Left lung (tissue), 10 donors: ENCODE results near the gene GALNTL6. TPM values are rescaled to one million over a fixed set of nuclear protein-coding genes. Genes with fewer than 3 reads are reported as not detected.

ENCODE experiments used
- ATAC-seq: fragments of 200-7000 bp; cut with Tn5 transposase; one replicate; pipeline ENCODE4 v1.9.1; 2020; ENCODE audit warnings: moderate library complexity
- DNase-seq, 4 donors: peaks; one replicate each; pipeline ENCODE4 v3.0.0-alpha.2; 2013 to 2020
- H3K27ac ChIP-seq, 2 donors: fragments of 200-600 bp; sonication (generic) in 1 of 2; one replicate each; pipeline versions ENCODE4 v1.5.0 to v1.8.0; 2020 to 2021
- H3K27me3 ChIP-seq, 2 donors: fragments of 200-600 bp; sonication (generic) in 1 of 2; one replicate each; pipeline versions ENCODE4 v1.5.0 to v1.8.0; 2020 to 2021
- H3K36me3 ChIP-seq, 2 donors: fragments of 200-600 bp; sonication (generic) in 1 of 2; one replicate each; pipeline versions ENCODE4 v1.5.0 to v1.8.0; 2020 to 2021
- H3K4me1 ChIP-seq, 2 donors: fragments of 200-600 bp; one replicate each; pipeline ENCODE4 v1.8.0; 2021
- H3K4me3 ChIP-seq, 2 donors: fragments of 200-600 bp; sonication (generic) in 1 of 2; one replicate each; pipeline versions ENCODE4 v1.5.0 to v1.8.0; 2020 to 2021; ENCODE audit warnings: mild to moderate bottlenecking in 1 of 2
- H3K9me3 ChIP-seq, 2 donors: fragments of 200-600 bp; sonication (generic) in 1 of 2; one replicate each; pipeline versions ENCODE4 v1.5.0 to v1.8.0; 2020 to 2021
- CTCF ChIP-seq, 2 donors: fragments of 200-600 bp; sonication (generic) in 1 of 2; IDR thresholded peaks; one replicate each; pipeline versions ENCODE4 v1.5.0 to v1.8.0; 2021; ENCODE audit warnings: antibody characterized with exemption in 2 of 2
- intact Hi-C, 2 donors: fragments of 100-400 bp; cut with DNase I; formaldehyde crosslinking; loops; one replicate each; pipeline versions ENCODE4 v1.11.2 to v1.14.2; 2022
- polyA plus RNA-seq, 6 donors: library from polyadenylated mRNA; unstranded; fragments of 120-200 nt; gene quantifications; one replicate each; pipeline ENCODE4 v1.2.1, GENCODE V29; 2013; ENCODE audit not compliant: insufficient read length in 6 of 6
- total RNA-seq, 2 donors: library from RNA; stranded (reverse); fragmentation: NEBNext Ultra II Directional; extraction: Animal tissue kit (Norgen Biotek cat#: 25700); gene quantifications; one replicate each; pipeline ENCODE4 v1.2.1, GENCODE V29; 2021
- donor health status: DM: no; HTN: yes; CAD: no.
- donor health status: DM: no; HTN: no; CAD: no.

Gene GALNTL6
- total and polyA plus RNA-seq, 8 donors = 0.11 to 0.16 (median 0.13) TPM; not detected in 5

DNA sequence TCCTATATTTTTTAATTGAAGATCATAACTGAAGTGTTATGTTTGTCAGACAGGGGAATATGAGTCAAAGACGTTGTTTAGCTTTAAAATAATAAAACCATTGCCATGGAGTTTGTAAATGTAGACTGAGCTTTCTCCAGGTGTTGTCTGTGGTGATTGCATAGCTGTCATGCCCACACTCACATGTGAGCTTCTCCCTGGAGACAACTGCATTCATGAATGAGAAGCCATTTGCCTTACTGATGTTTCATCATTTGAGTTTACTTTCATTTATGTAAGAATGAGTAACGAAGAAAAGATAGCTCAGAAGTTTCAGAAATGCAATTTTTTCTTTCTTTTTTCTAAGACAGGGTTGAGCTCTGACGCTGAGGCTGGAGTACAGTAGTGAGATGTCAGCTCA is 339.1 kb downstream of the GALNTL6 start:
- Histone ChIP-seq H3K27me3 (no peaks in the 10 kb centered on the region), H3K27ac (no peak overlapping the region), H3K36me3 (no peaks in the 10 kb centered on the region), H3K4me1 (no peaks in the 10 kb centered on the region), H3K9me3 (no peaks in the 10 kb centered on the region), H3K4me3 (no peak overlapping the region)
- no peak for TF ChIP-seq CTCF (IDR thresholded peaks at IDR 0.05)
- intact Hi-C loops = no loop called here
- ATAC-seq (no peak), DNase-seq (no peak)

GRCh38 chr4:172153719-172154118 is 340.5 kb downstream of the GALNTL6 start:
- H3K9me3 ChIP-seq = no peaks in the 10 kb centered on the region
- no peaks in the 10 kb centered on the region for H3K36me3 ChIP-seq
- ATAC-seq (no peak), DNase-seq (no peak)
- no peak overlapping the region for H3K27ac ChIP-seq
- no peak for TF ChIP-seq CTCF (IDR thresholded peaks at IDR 0.05)
- intact Hi-C loops = no loop called here
- H3K4me3 ChIP-seq = no peak overlapping the region
- H3K27me3 ChIP-seq = no peaks in the 10 kb centered on the region
- no peaks in the 10 kb centered on the region for H3K4me1 ChIP-seq

DNA sequence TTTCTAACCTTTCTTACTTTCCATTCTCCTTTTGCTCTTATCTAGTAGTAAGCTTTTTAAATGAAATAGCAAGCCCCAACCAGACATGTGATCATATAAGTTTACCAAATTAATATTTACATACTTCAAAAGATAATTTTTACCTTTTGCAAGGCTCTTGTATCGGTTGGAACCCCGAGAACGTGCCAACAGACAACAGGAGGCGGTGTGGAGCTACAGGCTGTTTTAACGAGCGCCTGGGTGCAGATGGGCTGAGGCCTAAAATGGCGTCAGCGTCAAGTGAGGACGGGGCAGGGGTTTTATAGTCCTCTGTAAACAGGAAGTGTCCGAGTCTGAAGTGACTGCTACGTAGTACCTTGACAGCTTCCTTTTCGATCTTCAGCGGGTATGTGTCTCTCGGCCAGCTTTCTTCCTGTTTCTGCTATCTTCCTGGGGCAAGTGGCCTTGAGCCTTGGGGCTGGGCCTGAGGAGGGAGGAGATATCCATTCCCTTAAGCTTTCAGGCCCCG is 342.7 kb downstream of the GALNTL6 start:
- Histone ChIP-seq H3K4me3 (no peak overlapping the region), H3K36me3 (no peaks in the 10 kb centered on the region), H3K9me3 (no peaks in the 10 kb centered on the region), H3K27ac (no peak overlapping the region), H3K4me1 (no peaks in the 10 kb centered on the region), H3K27me3 (no peaks in the 10 kb centered on the region)
- no peak for TF ChIP-seq CTCF (IDR thresholded peaks at IDR 0.05)
- no peak for DNase-seq
- intact Hi-C loops = no loop called here
- no peak for ATAC-seq

DNA sequence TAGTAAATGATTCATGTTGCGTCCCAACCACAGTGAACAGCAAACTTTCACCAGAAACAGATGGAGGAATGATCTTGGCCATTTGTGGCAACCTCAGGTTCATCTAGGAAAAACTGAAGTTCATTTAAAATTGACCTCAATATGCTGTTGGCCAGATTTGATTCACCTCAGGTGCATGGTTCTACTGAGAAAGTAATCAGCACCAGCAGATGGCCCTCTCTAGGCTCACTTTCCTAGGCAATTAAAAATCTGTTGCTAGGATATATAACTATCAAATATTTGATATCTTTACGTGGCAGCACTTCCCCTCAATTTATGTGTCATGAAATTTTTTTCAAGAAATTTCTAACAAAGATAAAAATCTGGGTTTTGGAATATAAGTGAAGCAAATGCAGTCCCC is 344.7 kb downstream of the GALNTL6 start:
- H3K27me3 ChIP-seq = no peaks in the 10 kb centered on the region
- no peaks in the 10 kb centered on the region for H3K4me1 ChIP-seq
- TF ChIP-seq CTCF (IDR thresholded peaks at IDR 0.05) = no peak
- DNase-seq (no peak), ATAC-seq (no peak)
- no peaks in the 10 kb centered on the region for H3K9me3 ChIP-seq
- intact Hi-C loops = no loop called here
- no peak overlapping the region for H3K27ac ChIP-seq
- no peak overlapping the region for H3K4me3 ChIP-seq
- H3K36me3 ChIP-seq = no peaks in the 10 kb centered on the region

DNA sequence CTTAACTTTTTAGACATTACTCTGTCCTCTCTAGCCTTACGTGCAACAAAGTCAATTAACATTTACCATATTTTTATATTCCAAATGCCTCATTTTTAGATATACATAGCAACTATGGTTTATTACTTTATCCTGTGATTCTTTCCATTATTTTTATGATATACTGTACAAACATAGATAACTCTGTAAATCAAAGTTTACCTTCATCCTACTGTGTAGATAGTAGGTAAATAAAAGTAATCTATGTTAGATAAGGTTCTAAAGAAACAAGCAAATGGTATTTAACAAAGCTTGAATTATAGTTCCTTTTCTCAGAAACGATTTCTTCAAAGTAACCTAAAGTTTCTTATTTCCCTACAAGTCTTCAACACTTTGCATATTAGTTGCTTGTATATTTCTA is 350.0 kb downstream of the GALNTL6 start:
- no peaks in the 10 kb centered on the region for H3K4me1 ChIP-seq
- H3K27me3 ChIP-seq = no peaks in the 10 kb centered on the region
- intact Hi-C loops = no loop called here
- H3K9me3 ChIP-seq = no peaks in the 10 kb centered on the region
- ATAC-seq (no peak), DNase-seq (no peak)
- no peak overlapping the region for H3K4me3 ChIP-seq
- H3K27ac ChIP-seq = no peak overlapping the region
- no peaks in the 10 kb centered on the region for H3K36me3 ChIP-seq
- TF ChIP-seq CTCF (IDR thresholded peaks at IDR 0.05) = no peak
